A673 (cell line): Measurements from ENCODE around the gene TES.

Experiments
- EZH2 ChIP-seq: fragments of 200-600 bp; sonication (generic); IDR thresholded peaks from 2 replicates; pipeline ENCODE4 v1.6.1; 2017; ENCODE audit warnings: borderline replicate concordance, low read depth, mild to moderate bottlenecking, mixed read lengths, antibody characterized with exemption, low read length; ENCODE audit not compliant: poor library complexity, severe bottlenecking
- TF ChIP-seq, protein P1 (sequence below): fragments of 300-800, 200-600 bp; sonication (generic); conservative IDR thresholded peaks from 2 replicates; pipeline ENCODE4 v1.5.1; 2017; ENCODE audit warnings: low read depth, mild to moderate bottlenecking, antibody characterized with exemption, low read length, moderate library complexity, mixed read lengths

DNA sequence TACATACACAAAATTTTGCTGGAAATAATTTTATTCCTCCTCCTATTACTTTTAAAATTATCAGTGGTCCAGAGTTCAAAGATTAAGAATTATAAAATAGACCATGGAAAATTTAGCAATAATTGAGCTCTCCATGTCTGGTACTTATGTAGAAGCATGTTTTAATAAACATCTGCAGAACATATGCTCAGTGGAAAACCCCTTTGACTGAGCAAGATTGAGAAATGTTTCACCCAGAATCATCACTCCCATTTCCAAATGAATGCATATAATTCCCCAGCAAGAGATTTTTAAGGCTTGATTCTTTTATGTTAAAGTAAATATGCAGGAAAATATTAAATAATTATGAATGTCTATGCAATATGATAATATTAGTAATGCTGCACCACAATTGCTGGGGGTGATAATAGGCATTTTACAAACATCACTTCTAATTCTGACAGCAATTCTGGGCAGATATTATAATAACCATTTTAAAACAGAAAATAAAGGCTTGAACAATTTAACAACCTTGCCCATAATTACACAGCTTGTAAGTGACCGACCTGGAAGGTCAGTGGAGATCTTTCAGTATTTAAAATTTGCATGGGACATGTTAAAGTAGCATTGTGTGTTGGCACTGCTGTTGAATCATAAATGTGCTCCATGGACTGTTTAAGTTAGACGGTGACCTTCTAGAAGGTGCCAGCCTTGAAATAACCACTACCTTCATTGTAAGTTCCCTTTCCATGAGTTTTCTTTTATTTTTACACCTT is 45.6 kb upstream of the TES start:
- TF ChIP-seq, protein P1, sequence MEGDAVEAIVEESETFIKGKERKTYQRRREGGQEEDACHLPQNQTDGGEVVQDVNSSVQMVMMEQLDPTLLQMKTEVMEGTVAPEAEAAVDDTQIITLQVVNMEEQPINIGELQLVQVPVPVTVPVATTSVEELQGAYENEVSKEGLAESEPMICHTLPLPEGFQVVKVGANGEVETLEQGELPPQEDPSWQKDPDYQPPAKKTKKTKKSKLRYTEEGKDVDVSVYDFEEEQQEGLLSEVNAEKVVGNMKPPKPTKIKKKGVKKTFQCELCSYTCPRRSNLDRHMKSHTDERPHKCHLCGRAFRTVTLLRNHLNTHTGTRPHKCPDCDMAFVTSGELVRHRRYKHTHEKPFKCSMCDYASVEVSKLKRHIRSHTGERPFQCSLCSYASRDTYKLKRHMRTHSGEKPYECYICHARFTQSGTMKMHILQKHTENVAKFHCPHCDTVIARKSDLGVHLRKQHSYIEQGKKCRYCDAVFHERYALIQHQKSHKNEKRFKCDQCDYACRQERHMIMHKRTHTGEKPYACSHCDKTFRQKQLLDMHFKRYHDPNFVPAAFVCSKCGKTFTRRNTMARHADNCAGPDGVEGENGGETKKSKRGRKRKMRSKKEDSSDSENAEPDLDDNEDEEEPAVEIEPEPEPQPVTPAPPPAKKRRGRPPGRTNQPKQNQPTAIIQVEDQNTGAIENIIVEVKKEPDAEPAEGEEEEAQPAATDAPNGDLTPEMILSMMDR: no peak
- no peak for TF ChIP-seq EZH2
